RPMI7951 (cell line): ENCODE measurements around the gene ARHGAP22. TPM values are rescaled to one million over a fixed set of nuclear protein-coding genes. Genes with fewer than 3 reads are reported as not detected.

Experiments used
- DNase-seq: peaks from one replicate; pipeline ENCODE4 v3.0.0-alpha.2; 2012; ENCODE audit warnings: low read depth
- total RNA-seq: library from RNA; depleted of rRNA; stranded (reverse); fragments of >200 nt; shearing (Covaris generic); gene quantifications from 2 replicates; pipeline ENCODE4 v1.2.3, GENCODE V29; 2014

ARHGAP22 gene
- total RNA-seq, 1 experiment from 2014 or later: 20.7 TPM

- DNase-seq: no peak
These were observed 152.6 kb downstream of the ARHGAP22 start for GRCh38 chr10:48451969-48452878.

- DNase-seq: no peak
These were observed 154.0 kb downstream of the ARHGAP22 start for GRCh38 chr10:48450741-48451466.

- no peak for DNase-seq
These were observed 154.6 kb downstream of the ARHGAP22 start for GRCh38 chr10:48450233-48450740.

- DNase-seq: no peak
These were observed 155.2 kb downstream of the ARHGAP22 start for GRCh38 chr10:48449501-48450232.

GRCh38 chr10:48448796-48449195 lies 156.1 kb downstream of the ARHGAP22 start:
- DNase-seq: peak; percentile 59

DNA sequence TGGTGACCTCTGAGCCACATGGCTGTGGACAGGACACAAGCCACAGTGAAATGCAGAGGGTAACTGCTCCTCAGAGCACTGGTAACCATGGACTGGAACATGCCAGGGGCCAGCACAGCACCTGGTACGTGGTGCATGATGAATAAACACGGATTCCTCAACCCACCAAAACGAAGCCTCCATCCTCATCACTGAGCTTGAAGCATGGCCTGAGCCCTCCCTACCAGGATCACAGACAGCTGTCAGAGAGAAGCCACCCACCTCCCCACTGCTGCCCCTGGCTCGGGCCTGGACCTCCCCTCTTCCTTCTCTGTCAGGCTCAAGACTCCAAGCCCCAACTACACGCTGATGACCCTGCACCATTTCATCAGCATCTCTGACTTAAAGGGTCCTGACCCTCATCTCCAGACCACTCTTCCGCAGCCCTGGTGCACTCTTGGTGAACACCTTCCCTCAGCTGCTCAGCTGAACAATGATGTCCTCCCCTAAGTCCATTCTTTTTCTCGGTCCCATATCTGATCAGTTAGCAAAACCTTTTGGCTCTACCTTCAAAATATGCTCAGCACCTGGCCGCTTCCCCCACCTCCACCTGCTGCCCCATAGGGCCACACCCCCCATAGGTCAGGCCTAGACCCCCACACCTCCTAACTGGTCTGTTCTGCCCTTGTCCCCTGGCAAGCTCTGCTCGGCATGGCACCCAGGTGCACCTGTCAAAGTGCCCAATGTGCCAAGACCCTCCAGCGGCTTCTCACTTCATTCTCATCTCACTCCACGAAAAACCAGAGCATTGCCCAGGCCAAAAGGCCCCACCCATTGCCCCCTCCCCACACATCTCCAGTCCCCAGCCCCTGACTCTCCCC lies 157.3 kb downstream of the ARHGAP22 start:
- no peak for DNase-seq

- no peak for DNase-seq
These were observed 158.1 kb downstream of the ARHGAP22 start for GRCh38 chr10:48446785-48447184.

DNA sequence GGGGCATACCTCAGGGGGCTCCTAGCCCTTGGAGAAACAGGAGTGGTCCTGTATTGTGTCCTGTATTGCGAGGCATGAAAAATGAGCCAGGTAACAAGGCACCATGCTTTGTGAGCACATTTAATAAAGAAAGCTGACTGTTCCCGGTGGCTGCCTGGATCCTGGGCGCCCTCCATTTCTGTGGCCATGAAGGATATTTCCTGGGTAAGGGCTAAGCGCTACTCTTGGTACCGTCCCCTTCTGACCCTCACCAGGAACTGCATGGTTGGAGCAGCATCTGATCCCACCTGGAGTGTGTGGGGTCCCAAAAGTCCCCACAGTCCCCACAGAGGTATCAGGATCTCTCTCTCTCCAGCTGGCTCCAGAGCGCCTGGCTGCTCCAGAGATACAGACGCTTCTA lies 158.9 kb downstream of the ARHGAP22 start:
- DNase-seq: no peak

DNA sequence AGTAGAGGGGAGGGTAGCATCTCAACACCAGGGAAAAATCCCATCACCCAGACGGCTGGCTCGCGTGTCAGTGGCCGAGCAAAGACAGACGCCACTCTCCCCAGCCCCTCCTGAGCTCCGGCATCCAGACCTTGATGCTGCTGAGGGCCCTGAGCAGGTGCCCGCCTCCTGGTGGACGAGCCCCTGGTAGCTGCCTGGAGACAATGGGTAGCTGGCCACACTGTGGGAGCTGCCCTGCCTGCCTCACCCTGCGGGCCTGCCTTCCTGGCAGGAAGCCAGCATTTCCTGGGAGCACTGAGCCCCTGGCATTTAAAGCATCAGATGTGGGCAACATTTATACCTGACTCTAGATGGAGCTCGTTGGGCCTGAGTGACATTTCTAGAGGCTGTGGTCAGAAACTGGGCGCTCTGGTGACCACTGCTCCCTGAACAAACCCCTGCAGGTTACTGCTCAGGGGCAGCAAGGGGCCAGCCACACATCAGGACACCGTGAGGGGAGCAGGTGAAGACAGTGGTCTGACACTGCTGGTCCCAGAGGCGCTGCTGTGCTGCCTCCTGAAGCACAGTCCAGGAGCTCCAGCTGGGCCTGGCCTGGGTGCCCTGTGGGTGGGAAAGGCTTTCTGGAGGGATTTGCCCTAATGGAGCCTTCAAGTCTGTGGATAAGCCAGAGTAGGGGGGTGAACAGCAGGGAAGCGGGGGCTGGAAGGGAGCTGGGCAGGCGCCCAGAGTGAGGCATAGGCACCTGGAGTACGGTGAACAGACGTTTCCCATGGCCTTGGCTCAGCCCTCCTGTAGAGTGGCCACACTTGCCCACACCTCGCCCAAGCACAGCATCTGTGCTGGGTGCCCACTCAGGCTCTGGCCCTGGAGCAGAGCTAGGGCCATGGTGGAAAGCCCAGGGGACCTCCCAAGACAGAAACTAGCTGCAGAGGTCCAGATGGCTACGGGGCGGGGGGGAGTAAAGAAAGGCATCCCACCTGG lies 159.7 kb downstream of the ARHGAP22 start:
- peak; percentile 14 for DNase-seq

- peak; percentile 42 for DNase-seq
These were observed 160.6 kb downstream of the ARHGAP22 start for GRCh38 chr10:48444266-48444665.

GRCh38 chr10:48442809-48443177 lies 162.1 kb downstream of the ARHGAP22 start:
- no peak for DNase-seq

GRCh38 chr10:48442090-48442808 lies 162.6 kb downstream of the ARHGAP22 start:
- no peak for DNase-seq

DNA sequence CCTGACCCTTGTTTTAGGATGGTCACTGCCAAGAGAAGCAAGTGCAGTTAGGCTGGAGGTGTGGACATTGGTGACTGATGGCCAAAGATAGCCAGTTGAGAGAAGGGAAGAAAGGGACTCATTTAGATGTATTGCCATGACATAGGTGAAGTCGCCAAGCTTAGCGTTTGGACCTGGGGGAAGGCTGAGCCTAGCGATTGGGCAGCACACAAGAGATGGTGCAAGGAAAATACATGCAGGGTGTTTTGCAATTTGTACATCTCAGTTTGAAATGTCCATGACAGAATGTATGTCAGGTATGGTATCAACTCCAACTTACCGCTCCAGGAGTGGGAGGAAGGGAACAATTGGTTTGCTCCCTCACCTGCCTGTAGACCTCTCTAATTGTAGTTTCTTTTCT lies 164.1 kb downstream of the ARHGAP22 start:
- no peak for DNase-seq

- no peak for DNase-seq
These were observed 165.3 kb downstream of the ARHGAP22 start for GRCh38 chr10:48439581-48440041.

GRCh38 chr10:48439031-48439430 lies 165.8 kb downstream of the ARHGAP22 start:
- peak; percentile 40 for DNase-seq

DNA sequence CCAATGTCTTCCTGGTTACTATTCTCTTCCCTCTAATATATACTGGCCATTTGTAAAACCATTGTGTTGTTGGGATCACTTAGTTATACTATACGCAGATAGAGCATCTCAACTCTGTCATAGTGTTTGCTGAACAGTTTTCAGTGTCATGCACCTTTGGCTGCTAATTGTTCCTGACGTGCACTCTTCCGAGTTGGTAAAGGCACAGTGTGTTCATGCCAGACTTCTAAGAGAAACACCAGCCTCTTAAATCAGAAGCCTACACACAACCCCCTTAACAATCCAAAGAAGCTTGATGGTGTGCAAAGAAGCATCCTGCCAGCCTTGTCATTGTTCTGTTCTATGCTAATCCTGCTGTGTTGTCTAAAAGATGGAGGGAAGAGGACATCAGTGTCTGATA lies 167.3 kb downstream of the ARHGAP22 start:
- DNase-seq: no peak

DNA sequence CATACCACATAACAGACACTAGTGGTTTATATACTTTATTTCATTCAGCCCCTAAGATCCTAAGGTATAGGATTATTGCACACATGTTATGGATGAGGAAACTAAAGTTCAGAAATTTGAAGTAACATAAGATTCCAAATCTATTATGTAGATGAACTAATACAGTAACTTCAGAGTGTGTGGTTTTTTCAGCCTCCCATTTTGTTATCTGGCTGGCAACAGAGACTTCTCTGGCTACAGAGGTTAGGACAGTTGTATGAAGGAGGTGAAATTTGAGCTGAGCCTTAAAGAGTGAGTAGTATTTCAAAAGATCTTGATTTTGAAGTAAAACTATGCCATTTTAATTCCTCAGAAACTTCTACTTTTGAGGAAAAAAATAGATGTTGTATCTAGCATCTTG lies 173.0 kb downstream of the ARHGAP22 start:
- no peak for DNase-seq

- DNase-seq: no peak
These were observed 174.4 kb downstream of the ARHGAP22 start for GRCh38 chr10:48430402-48430993.

- no peak for DNase-seq
These were observed 175.6 kb downstream of the ARHGAP22 start for GRCh38 chr10:48429309-48429708.
